ENCODE results near the gene CES1. TPM values are rescaled to one million over a fixed set of nuclear protein-coding genes. Genes with fewer than 3 reads are reported as not detected.
"Not testable (repeated sequence)": the region's sequence is repeated elsewhere in the genome, so short reads cannot be mapped to it uniquely, and the experiment has no call there.

CES1 gene
- total RNA-seq, 1 donor from 2014 or later = 29.1 TPM

GRCh38 chr16:55756963-55757362 is 75.9 kb downstream of the CES1 start:
- Histone ChIP-seq H3K4me1 (peaks cover 8% of the 10 kb centered on the region), H3K36me3 (no peaks in the 10 kb centered on the region), H3K9me3 (replicated peaks) (peaks cover 12% of the 10 kb centered on the region), H3K27me3 (ENCODE audit: low read depth) (no peaks in the 10 kb centered on the region), H3K27ac (replicated peaks) (no peak overlapping the region), H3K4me3 (no peak overlapping the region)
- TF ChIP-seq, protein P1, sequence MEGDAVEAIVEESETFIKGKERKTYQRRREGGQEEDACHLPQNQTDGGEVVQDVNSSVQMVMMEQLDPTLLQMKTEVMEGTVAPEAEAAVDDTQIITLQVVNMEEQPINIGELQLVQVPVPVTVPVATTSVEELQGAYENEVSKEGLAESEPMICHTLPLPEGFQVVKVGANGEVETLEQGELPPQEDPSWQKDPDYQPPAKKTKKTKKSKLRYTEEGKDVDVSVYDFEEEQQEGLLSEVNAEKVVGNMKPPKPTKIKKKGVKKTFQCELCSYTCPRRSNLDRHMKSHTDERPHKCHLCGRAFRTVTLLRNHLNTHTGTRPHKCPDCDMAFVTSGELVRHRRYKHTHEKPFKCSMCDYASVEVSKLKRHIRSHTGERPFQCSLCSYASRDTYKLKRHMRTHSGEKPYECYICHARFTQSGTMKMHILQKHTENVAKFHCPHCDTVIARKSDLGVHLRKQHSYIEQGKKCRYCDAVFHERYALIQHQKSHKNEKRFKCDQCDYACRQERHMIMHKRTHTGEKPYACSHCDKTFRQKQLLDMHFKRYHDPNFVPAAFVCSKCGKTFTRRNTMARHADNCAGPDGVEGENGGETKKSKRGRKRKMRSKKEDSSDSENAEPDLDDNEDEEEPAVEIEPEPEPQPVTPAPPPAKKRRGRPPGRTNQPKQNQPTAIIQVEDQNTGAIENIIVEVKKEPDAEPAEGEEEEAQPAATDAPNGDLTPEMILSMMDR (IDR thresholded peaks at IDR 0.05; ENCODE audit: borderline replicate concordance) = no peak
- DNase-seq = no peak
- intact Hi-C loops (cut with micrococcal nuclease) = no loop called here

GRCh38 chr16:55754056-55754455 is 78.8 kb downstream of the CES1 start:
- H3K36me3 ChIP-seq = no peaks in the 10 kb centered on the region
- H3K27me3 ChIP-seq (ENCODE audit: low read depth) = no peaks in the 10 kb centered on the region
- intact Hi-C loops (cut with micrococcal nuclease) = no loop called here
- DNase-seq = no peak
- TF ChIP-seq, protein P1 (IDR thresholded peaks at IDR 0.05; ENCODE audit: borderline replicate concordance) = no peak
- H3K4me1 ChIP-seq = no peaks in the 10 kb centered on the region
- no peak overlapping the region for H3K27ac ChIP-seq (replicated peaks)
- H3K4me3 ChIP-seq = no peak overlapping the region
- peaks cover 12% of the 10 kb centered on the region for H3K9me3 ChIP-seq (replicated peaks)

GRCh38 chr16:55753145-55753631 is 79.7 kb downstream of the CES1 start:
- H3K36me3 ChIP-seq; H3K27me3 ChIP-seq (ENCODE audit: low read depth); DNase-seq; intact Hi-C loops (cut with micrococcal nuclease); H3K27ac ChIP-seq (replicated peaks); H3K4me3 ChIP-seq; H3K4me1 ChIP-seq: not testable (repeated sequence)
- peaks cover 12% of the 10 kb centered on the region for H3K9me3 ChIP-seq (replicated peaks)

Other genes starting within 250 kb of the CES1 start
- not detected for gene SLC6A2, start 177.1 kb downstream of the CES1 start, total RNA-seq
- gene CES5A, start 42.3 kb upstream of the CES1 start, total RNA-seq = not detected

Measured in left ventricle myocardium inferior (tissue), 1 donor.